Stimulated activated naive B cell treated with anti-CD40 and anti-IgM and Interleukin-4, amounts not matched to agents 10 μg/mL and 1 μg/mL and 100 μg/mL, for 72 hours (primary cell): ENCODE results near the gene CCDC39.
"Not testable (repeated sequence)": the region's sequence is repeated elsewhere in the genome, so short reads cannot be mapped to it uniquely, and the experiment has no call there.

Experiments used
- ATAC-seq, 2 donors: fragments of 150-1000 bp; cut with Tn5 transposase; replicated peaks; 2 replicates each; pipeline ENCODE4 v1.10.0; 2021; ENCODE audit warnings: moderate library complexity in 1 of 2
- DNase-seq: peaks from one replicate; pipeline ENCODE4 v3.0.0; 2021
- H3K27ac Mint-ChIP-seq: one replicate; pipeline ENCODE4 v1.8.0; 2022; ENCODE audit warnings: mild to moderate bottlenecking, mixed read lengths
- H3K27me3 Mint-ChIP-seq, 2 donors: one replicate each; pipeline ENCODE4 v1.8.0; 2022; ENCODE audit warnings: mixed read lengths in 2 of 2
- H3K36me3 Mint-ChIP-seq, 2 donors: one replicate each; pipeline ENCODE4 v1.8.0; 2022; ENCODE audit warnings: mixed read lengths in 2 of 2, mild to moderate bottlenecking in 1 of 2
- H3K4me1 Mint-ChIP-seq, 2 donors: one replicate each; pipeline ENCODE4 v1.8.0; 2022; ENCODE audit warnings: mixed read lengths in 2 of 2, mild to moderate bottlenecking in 1 of 2
- H3K4me3 Mint-ChIP-seq, 2 donors: one replicate each; pipeline ENCODE4 v1.8.0; 2022; ENCODE audit warnings: mild to moderate bottlenecking in 2 of 2, mixed read lengths in 2 of 2, moderate library complexity in 1 of 2
- H3K9me3 Mint-ChIP-seq, 2 donors: one replicate each; pipeline ENCODE4 v1.8.0; 2022; ENCODE audit warnings: mixed read lengths in 2 of 2, mild to moderate bottlenecking in 1 of 2

CCDC39 gene

DNA sequence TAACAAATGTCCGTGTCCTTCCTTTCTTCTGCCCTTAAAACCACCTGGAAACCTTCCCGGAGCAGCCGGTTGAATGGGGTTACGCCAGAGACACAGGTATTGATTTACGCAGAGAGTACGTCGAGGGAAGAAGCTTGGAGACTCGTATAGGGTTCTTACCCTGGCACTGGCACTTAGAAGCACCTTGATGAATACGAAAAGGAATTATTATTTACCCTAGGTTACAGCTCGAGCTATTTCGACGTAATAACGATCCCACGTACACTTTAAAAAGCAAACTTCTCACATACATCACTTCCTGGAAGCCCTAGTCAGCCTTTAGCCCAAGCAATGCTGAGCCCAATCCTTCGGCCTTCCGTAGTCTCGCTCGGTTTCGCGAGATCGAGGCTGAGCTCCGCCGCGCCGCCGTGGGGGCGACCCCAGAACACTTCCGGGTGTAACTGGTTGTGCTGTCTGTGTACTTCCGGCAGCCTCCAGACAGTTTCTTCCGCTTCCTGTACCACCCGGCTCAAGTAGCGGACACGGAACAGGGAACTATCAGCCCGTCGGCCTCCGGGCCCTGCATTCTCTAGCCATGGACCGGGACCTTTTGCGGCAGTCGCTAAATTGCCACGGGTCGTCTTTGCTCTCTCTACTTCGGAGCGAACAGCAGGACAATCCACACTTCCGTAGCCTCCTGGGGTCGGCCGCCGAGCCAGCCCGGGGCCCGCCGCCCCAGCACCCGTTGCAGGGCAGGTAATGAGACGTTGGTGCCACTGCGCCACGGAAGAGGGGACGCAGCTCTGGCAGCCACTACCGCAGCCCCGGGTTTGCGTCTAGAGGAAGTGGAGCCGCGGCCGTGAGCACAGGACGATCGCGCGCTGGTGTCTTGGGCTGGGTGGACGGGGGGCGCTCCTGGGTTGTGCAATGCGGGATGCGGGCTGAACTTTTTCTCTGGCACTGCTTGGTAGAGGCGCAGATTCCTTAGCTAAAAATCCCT is 77.3 kb downstream of the CCDC39 start, which contains the start of gene TTC14:
TTC14 (plus strand) TSS at position 476 of the 979 bp plus-strand sequence; CDS start at position 575, 99 bp downstream.
- peak within 1 kb of the TSS; percentile 96 for H3K27ac Mint-ChIP-seq
- peaks cover 17 to 23% of the 10 kb centered on the region in 2 donors for H3K36me3 Mint-ChIP-seq
- H3K27me3 Mint-ChIP-seq = peaks cover 19 to 20% of the 10 kb centered on the region in 2 donors
- peaks cover 4 to 17% of the 10 kb centered on the region in 2 donors for H3K4me1 Mint-ChIP-seq
- DNase-seq (peak; percentile 97), ATAC-seq (peak; percentile 97)
- peak within 1 kb of the TSS; percentile 92 to 97 for H3K4me3 Mint-ChIP-seq
- H3K9me3 Mint-ChIP-seq = peaks cover 2 to 4% of the 10 kb centered on the region in 2 donors

DNA sequence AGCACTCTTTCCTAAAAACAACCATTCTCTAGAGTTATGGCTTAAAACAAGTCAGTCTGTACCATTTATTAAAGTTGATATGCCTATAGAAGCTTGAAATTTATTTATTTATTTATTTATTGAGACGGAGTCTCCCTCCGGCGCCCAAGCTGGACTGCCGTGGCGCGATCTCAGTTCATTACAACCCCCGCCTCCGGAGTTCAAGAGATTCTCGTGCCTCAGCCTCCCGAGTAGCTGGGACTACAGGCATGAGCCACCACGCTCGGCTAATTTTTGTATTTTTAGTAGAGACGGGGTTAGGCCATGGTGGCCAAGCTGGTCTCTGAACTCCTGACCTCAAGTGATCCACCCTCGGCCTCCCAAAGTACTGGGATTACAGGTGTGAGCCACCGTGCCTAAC is 78.8 kb downstream of the CCDC39 start:
- Mint-ChIP-seq H3K36me3 (peaks cover 13 to 18% of the 10 kb centered on the region in 2 donors), H3K27me3 (peaks cover 23 to 32% of the 10 kb centered on the region in 2 donors), H3K4me1 (peaks cover 4 to 17% of the 10 kb centered on the region in 2 donors), H3K27ac (no peak overlapping the region), H3K4me3 (no peak overlapping the region), H3K9me3 (peaks cover 2 to 4% of the 10 kb centered on the region in 2 donors)
- DNase-seq (no peak), ATAC-seq (no peak)

DNA sequence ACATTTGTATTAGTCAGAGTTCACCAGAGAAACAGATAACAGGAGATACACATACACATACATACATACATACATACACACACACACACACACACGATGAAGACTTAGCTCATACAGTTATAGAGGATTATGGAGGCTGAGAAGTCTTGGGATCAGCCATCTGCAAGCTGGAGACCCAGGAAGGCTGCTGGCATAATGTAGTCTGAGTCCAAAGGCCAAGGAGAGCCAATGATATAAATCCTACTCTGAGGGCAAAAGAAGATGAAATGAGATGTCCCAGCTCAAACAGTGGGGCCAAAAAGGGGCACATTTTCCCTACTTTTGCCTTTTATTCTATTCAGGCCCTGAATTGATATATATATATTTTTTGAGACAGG is 83.7 kb downstream of the CCDC39 start:
- no peak for ATAC-seq
- Mint-ChIP-seq H3K4me1 (no peaks in the 10 kb centered on the region), H3K27ac (no peak overlapping the region), H3K36me3 (peaks cover 0 to 3% of the 10 kb centered on the region in 2 donors), H3K9me3 (peaks cover 0 to 4% of the 10 kb centered on the region in 2 donors), H3K4me3 (no peak overlapping the region), H3K27me3 (peaks cover 46 to 59% of the 10 kb centered on the region in 2 donors)
- DNase-seq = no peak

DNA sequence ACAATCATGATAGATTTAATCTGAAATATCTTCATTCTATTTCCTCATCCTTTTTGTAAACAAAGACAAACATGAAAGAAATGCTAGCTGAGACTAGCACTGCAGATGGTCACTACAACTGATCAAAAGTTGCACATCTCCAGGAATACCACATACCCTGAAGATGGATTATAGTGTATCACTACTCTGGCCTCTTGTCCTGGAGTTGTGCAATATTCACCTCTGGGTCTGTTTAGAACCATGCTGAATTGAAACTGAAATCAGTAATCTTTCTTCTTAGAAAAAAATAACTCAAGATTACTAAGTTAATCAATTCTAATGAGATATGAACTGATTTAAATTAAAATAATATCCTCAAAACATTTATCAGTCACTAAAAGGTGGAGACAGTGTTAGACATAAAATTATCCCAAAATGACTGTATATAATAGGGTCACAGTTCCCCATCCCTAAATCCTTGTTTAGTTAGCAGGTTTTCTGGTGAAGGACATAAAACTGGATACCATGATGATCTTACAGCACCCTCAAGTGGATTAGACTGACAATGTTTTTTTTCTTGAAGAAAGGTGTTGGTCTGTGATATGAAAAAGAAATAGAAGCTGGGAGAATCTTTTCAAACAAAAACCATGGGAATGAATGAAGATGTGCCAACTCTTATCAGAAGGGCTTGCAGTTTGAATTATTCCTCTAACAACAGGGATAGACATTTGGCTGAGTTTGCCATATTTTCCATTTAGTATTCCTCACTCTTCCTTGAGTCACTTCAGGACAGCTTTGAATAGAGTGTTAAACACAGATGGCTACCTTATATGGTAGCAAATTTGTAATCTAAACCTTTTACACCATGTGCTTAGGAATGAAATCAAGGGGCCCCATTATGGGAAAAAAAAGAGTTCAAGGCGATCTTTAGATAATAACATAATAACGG is 84.4 kb downstream of the CCDC39 start:
- Mint-ChIP-seq H3K4me3 (no peak overlapping the region), H3K27ac (no peak overlapping the region), H3K27me3 (peaks cover 46 to 60% of the 10 kb centered on the region in 2 donors), H3K4me1 (no peaks in the 10 kb centered on the region), H3K36me3 (peaks cover 0 to 3% of the 10 kb centered on the region in 2 donors), H3K9me3 (peaks cover 0 to 4% of the 10 kb centered on the region in 2 donors)
- DNase-seq (no peak), ATAC-seq (peak in 1 of 2 donors; percentile 27)

DNA sequence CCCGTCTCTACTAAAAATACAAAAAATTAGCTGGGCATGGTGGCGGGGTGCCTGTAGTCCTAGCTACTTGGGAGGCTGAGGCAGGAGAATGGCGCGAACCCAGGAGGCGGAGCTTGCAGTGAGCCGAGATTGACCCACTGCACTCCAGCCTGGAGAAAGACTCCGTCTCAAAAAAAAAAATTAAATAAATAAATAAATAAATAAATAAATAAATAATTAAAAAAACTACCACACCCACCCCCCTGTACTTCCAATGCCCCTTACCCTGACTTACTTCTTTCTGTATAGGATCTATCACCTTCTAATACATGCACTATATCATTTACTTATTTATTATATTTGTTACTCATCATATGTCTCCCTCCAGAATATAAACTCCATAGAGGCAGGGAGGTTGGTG is 85.7 kb downstream of the CCDC39 start:
- not testable (repeated sequence) for H3K4me3 Mint-ChIP-seq, H3K4me1 Mint-ChIP-seq, H3K27ac Mint-ChIP-seq, DNase-seq, H3K9me3 Mint-ChIP-seq, ATAC-seq, H3K36me3 Mint-ChIP-seq
- peaks cover 37 to 56% of the 10 kb centered on the region in 2 donors for H3K27me3 Mint-ChIP-seq

DNA sequence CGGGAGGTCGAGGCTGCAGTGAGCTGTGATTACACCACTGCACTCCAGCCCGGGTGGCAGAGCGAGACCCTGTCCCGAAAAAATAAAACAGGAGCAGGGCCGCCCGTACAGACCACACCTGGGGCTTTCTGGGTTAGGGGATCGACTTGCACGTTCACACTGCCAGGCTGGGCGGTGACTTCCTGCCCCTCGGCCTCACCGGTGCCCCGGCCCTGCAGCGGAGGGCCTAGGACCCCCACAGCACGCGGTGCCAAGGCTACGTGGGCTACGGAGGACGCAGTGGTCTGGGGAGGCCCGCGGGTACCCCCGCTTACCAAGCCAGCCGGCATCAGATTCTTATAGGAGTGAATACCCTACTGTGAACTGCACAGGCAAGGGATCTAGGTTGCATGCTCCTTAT is 88.9 kb downstream of the CCDC39 start:
- H3K27me3 Mint-ChIP-seq = peaks cover 40 to 53% of the 10 kb centered on the region in 2 donors

DNA sequence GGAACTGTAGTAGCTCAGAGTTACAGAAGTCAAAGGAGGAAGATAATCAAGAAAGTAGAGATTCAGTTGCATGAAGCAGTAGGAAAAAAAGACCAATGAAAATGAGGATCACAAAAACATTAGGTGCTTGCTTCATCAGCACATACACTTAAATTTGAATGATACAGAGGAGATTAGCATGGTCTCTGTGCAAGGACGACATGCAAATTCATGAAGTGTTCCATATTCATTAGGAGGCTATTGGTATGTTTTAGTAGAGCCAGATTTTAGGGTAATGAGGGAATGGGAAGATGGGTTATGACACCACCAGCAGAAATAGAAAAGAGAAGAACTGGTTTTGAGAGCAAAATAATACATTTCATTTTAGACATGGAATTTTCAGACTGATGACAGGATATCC is 98.4 kb downstream of the CCDC39 start:
- no peaks in the 10 kb centered on the region for H3K4me1 Mint-ChIP-seq
- H3K9me3 Mint-ChIP-seq = no peaks in the 10 kb centered on the region
- H3K27me3 Mint-ChIP-seq = peaks cover 17 to 27% of the 10 kb centered on the region in 2 donors
- no peak overlapping the region for H3K4me3 Mint-ChIP-seq
- no peak for ATAC-seq
- H3K27ac Mint-ChIP-seq = no peak overlapping the region
- DNase-seq = no peak
- no peaks in the 10 kb centered on the region for H3K36me3 Mint-ChIP-seq

More for the DNA sequence above, 88.9 kb downstream of the CCDC39 start:
- H3K4me3 Mint-ChIP-seq = no peak overlapping the region
- DNase-seq = no peak
- no peak overlapping the region for H3K27ac Mint-ChIP-seq
- no peak for ATAC-seq
- H3K9me3 Mint-ChIP-seq = no peaks in the 10 kb centered on the region
- peaks cover 0 to 3% of the 10 kb centered on the region in 2 donors for H3K36me3 Mint-ChIP-seq
- no peaks in the 10 kb centered on the region for H3K4me1 Mint-ChIP-seq

DNA sequence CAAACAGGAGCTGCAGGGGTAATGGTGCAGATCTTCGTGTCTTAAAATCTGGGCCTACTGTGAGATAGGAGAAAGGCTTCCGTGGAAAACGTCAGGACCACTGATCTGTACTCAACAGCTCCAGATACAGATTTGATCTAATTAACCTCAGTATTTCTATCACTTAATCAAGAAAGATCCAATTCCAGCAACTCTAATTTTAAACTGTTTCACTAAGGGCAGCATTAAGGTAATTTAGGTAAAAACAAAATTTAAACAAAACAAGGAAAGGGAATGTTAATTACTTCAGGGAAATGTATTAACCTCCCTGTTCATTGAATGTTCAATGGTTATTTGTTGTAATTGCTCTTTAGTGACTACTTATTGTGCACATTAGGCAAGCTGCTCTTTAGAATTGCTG is 103.7 kb downstream of the CCDC39 start:
- no peaks in the 10 kb centered on the region for H3K36me3 Mint-ChIP-seq
- H3K4me3 Mint-ChIP-seq = no peak overlapping the region
- H3K27ac Mint-ChIP-seq = no peak overlapping the region
- peaks cover 0 to 13% of the 10 kb centered on the region in 2 donors for H3K27me3 Mint-ChIP-seq
- ATAC-seq (no peak), DNase-seq (no peak)
- no peaks in the 10 kb centered on the region for H3K9me3 Mint-ChIP-seq
- no peaks in the 10 kb centered on the region for H3K4me1 Mint-ChIP-seq

DNA sequence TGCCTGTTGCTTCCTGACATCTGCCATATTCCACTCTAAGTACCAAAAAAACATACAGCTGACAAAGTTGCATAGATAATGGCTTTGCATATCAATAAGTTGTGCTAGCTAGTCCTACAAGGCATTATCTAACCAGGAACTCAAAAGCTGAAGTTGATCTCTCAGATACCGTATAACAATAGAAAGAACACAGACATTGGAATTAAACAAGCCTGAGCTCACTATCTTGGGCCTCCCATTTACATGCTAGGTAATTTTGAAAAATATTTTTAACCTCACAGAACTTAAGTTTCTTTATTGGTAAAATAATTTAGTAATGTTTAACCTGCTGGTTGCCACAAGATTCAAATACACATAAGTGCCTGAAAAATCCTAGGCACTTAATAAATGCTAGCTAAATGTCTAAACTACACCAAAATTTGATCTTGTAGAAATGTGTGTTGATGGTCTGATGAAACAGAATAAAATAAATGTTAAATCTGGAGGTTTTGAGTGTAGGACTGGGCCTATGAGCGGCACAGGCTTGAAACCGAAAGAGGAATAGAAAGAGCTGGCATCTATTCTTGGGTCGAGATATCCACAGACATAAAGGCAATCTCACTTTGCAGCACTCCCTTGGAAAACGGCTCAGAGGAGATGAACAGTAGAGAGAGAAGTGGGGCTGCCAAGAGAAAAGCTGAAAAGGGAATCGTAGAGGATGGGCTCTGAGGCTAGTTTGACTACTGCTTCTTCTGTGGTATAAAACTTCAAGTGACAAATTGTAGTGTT is 107.3 kb downstream of the CCDC39 start:
- Mint-ChIP-seq H3K36me3 (no peaks in the 10 kb centered on the region), H3K4me1 (no peaks in the 10 kb centered on the region), H3K4me3 (no peak overlapping the region), H3K9me3 (no peaks in the 10 kb centered on the region), H3K27ac (no peak overlapping the region), H3K27me3 (peaks cover 5 to 28% of the 10 kb centered on the region in 2 donors)
- ATAC-seq (no peak), DNase-seq (no peak)

DNA sequence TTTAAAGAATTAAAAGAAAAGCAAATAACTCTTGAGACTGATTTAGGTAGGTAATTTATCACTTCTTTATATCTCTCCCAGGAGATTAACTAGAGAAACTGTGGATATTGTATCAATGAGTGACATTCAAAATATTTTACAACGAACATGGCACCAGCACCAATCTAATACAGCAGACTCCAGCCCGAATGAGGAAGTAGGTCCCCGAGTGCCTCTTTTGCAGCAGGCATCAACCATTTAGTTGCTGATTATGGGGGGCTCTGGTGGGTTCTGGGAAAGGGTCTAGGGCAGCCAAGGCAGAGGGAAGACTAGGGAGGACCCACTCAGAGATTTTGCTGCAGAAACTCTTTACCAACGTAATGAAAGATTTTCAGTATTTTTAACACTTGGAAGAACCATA is 109.1 kb downstream of the CCDC39 start:
- peaks cover 11 to 16% of the 10 kb centered on the region in 2 donors for H3K27me3 Mint-ChIP-seq
- no peaks in the 10 kb centered on the region for H3K4me1 Mint-ChIP-seq

DNA sequence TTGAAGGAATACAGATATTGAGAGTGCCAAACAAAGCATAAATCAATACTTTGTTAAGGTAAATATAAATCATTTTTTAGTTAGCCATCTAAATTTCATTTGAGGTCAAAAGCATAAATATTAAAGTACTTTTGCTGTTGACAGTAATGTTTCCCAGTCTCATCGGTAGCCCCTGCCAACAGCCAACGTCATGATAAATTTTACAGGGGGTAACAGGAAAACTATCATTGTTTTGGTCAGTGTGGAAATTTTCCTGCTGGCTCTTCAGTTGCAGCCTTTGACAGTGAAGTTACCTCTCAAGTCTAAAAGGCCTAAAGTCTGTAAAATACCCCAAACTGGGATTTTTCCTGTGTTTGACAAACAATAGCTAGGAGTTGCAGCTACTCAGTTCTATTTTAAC is 114.6 kb downstream of the CCDC39 start:
- peaks cover 4% of the 10 kb centered on the region in 2 donors for H3K9me3 Mint-ChIP-seq
- H3K27me3 Mint-ChIP-seq = peaks cover 15 to 22% of the 10 kb centered on the region in 2 donors
- no peaks in the 10 kb centered on the region for H3K36me3 Mint-ChIP-seq
- no peaks in the 10 kb centered on the region for H3K4me1 Mint-ChIP-seq
- no peak overlapping the region for H3K27ac Mint-ChIP-seq
- DNase-seq (no peak), ATAC-seq (no peak)
- H3K4me3 Mint-ChIP-seq = no peak overlapping the region

More for the DNA sequence above, 109.1 kb downstream of the CCDC39 start:
- Mint-ChIP-seq H3K27ac (no peak overlapping the region), H3K9me3 (no peaks in the 10 kb centered on the region), H3K36me3 (no peaks in the 10 kb centered on the region), H3K4me3 (no peak overlapping the region)
- ATAC-seq (no peak), DNase-seq (no peak)
